ENCODE results near the gene MFNG.

- no peak for TF ChIP-seq CTCF (IDR thresholded peaks at IDR 0.05; ENCODE audit: insufficient read depth, low read length)
- no peak for TF ChIP-seq SPI1 (IDR thresholded peaks at IDR 0.05; ENCODE audit: borderline replicate concordance, low read depth)
- no peak for TF ChIP-seq POLR2AphosphoS5 (IDR thresholded peaks at IDR 0.05; ENCODE audit: low read depth)
Measured at GRCh38 chr22:37483050-37483449, 3.1 kb downstream of the MFNG start.

Data from HL-60 (cell line).